Progenitor cell of endocrine pancreas (in vitro differentiated cells): Measurements from ENCODE around the gene PPP6R3. TPM values are rescaled to one million over a fixed set of nuclear protein-coding genes. Genes with fewer than 3 reads are reported as not detected.

Experiments
- DNase-seq: peaks from one replicate; pipeline ENCODE4 v3.0.0; 2021; ENCODE audit warnings: low spot score; ENCODE audit not compliant: unreplicated experiment
- H3K27ac Mint-ChIP-seq: 2 replicates; pipeline ENCODE4 v1.8.0; 2021; ENCODE audit warnings: mild to moderate bottlenecking, moderate library complexity, mixed read lengths
- H3K27me3 Mint-ChIP-seq: 2 replicates; pipeline ENCODE4 v1.8.0; 2021; ENCODE audit warnings: mixed read lengths
- H3K36me3 Mint-ChIP-seq: 2 replicates; pipeline ENCODE4 v1.8.0; 2022; ENCODE audit warnings: mixed read lengths; ENCODE audit not compliant: insufficient read depth
- H3K4me1 Mint-ChIP-seq: 2 replicates; pipeline ENCODE4 v1.8.0; 2021; ENCODE audit warnings: low read depth, mixed read lengths
- H3K4me3 Mint-ChIP-seq: 2 replicates; pipeline ENCODE4 v1.8.0; 2021; ENCODE audit warnings: low read depth, mild to moderate bottlenecking, moderate library complexity, mixed read lengths
- H3K9me3 Mint-ChIP-seq: 2 replicates; pipeline ENCODE4 v1.8.0; 2021; ENCODE audit warnings: low read depth, mixed read lengths
- long read RNA-seq: library from polyadenylated mRNA; unstranded; transcript quantifications from one replicate; pipeline ENCODE4 v2.0.0, GENCODE V29; 2020
- total RNA-seq: library from RNA; stranded (reverse); gene quantifications from 2 replicates; pipeline ENCODE4 v1.2.1, GENCODE V29; 2021
- TF ChIP-seq, protein P1 (sequence below): fragments of 200-600 bp; sonication (generic); IDR thresholded peaks from one replicate; pipeline ENCODE4 v1.5.0; 2021; ENCODE audit warnings: antibody characterized with exemption, mild to moderate bottlenecking; ENCODE audit not compliant: unreplicated experiment

PPP6R3 gene
- total RNA-seq = 123 and 124 TPM in 2 replicates
- long read RNA-seq, partial matches to known transcripts = 30 of 57 reads
- long read RNA-seq, other reads (novel, unspliced or antisense) = 25 of 57 reads

DNA sequence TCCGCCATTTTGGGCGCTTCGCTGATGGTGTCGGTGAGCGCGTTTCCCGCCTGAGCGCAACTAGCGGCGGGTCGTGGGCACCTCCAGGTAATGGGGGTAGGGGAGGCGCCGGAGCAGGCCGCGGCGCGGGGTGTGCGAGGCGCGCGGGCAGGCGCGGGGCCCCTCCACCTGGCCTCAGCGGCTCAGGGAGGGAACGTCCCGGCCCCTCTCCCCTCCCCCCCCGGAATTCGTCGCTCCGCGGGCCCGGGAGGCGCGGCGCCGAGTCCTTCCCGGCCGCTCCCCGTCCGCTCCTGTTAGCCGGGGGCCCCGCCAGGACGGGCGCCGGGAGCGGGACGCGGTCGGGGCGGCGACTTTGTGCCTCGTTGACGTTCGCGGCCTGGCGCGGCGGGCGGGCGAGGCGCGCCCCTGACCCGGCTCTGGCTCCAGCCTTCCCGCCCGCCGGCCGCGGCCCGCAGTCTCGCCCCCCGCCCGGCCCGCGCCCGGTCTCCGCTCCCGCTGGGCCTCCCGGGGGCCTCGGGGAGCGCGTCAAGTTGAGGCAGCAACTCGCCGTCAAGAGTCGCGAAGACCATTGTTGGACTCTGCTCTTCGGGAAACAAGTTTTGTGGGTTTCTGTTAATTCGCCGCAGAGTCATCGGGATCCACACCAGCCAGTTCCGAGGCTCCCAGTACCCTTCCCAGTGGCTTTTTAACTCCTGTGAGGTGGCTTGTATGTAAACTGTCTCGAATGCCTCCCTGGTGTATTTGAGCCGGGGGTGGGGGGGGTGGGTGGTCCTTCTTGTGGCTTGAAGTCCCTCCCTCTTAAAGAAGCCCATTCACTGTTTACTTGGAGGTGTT, at the start of gene PPP6R3:
Gene PPP6R3, plus strand, starts transcription at position 12 of the 834 bp plus-strand sequence. CDS start 76,913 bp downstream, outside the sequence.
- no peak for DNase-seq
- Mint-ChIP-seq H3K4me1 (peaks cover 37% of the 10 kb centered on the region), H3K27ac (peak within 1 kb of the TSS; percentile 99), H3K9me3 (no peaks in the 10 kb centered on the region), H3K4me3 (peak within 1 kb of the TSS; percentile 92), H3K36me3 (peaks cover 3% of the 10 kb centered on the region), H3K27me3 (peaks cover under 1% of the 10 kb centered on the region)
- TF ChIP-seq, protein P1, sequence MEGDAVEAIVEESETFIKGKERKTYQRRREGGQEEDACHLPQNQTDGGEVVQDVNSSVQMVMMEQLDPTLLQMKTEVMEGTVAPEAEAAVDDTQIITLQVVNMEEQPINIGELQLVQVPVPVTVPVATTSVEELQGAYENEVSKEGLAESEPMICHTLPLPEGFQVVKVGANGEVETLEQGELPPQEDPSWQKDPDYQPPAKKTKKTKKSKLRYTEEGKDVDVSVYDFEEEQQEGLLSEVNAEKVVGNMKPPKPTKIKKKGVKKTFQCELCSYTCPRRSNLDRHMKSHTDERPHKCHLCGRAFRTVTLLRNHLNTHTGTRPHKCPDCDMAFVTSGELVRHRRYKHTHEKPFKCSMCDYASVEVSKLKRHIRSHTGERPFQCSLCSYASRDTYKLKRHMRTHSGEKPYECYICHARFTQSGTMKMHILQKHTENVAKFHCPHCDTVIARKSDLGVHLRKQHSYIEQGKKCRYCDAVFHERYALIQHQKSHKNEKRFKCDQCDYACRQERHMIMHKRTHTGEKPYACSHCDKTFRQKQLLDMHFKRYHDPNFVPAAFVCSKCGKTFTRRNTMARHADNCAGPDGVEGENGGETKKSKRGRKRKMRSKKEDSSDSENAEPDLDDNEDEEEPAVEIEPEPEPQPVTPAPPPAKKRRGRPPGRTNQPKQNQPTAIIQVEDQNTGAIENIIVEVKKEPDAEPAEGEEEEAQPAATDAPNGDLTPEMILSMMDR = no peak

- no peak for DNase-seq
- Mint-ChIP-seq H3K27ac (no peak overlapping the region), H3K9me3 (no peaks in the 10 kb centered on the region), H3K4me1 (peaks cover 4% of the 10 kb centered on the region), H3K4me3 (no peak overlapping the region), H3K27me3 (no peaks in the 10 kb centered on the region), H3K36me3 (peaks cover 21% of the 10 kb centered on the region)
- TF ChIP-seq, protein P1 = no peak
Measured at GRCh38 chr11:68411501-68411991, 49.0 kb upstream of the PPP6R3 start.

GRCh38 chr11:68412593-68413475, 47.7 kb upstream of the PPP6R3 start:
- Mint-ChIP-seq H3K36me3 (peaks cover 20% of the 10 kb centered on the region), H3K4me3 (no peak overlapping the region), H3K27me3 (no peaks in the 10 kb centered on the region), H3K9me3 (no peaks in the 10 kb centered on the region), H3K27ac (peak overlapping the region; percentile 76), H3K4me1 (no peaks in the 10 kb centered on the region)
- TF ChIP-seq, protein P1 = no peak
- no peak for DNase-seq

- H3K36me3 Mint-ChIP-seq = peaks cover 19% of the 10 kb centered on the region
- no peaks in the 10 kb centered on the region for H3K9me3 Mint-ChIP-seq
- H3K27me3 Mint-ChIP-seq = no peaks in the 10 kb centered on the region
- no peak overlapping the region for H3K4me3 Mint-ChIP-seq
- DNase-seq = no peak
- no peaks in the 10 kb centered on the region for H3K4me1 Mint-ChIP-seq
- TF ChIP-seq, protein P1 = no peak
- H3K27ac Mint-ChIP-seq = peak overlapping the region; percentile 76
Measured at GRCh38 chr11:68413591-68413999, 47.0 kb upstream of the PPP6R3 start.
